Astrocyte (in vitro differentiated cells and primary cell): Measurements from ENCODE around the gene UPK2. TPM values are rescaled to one million over a fixed set of nuclear protein-coding genes. Genes with fewer than 3 reads are reported as not detected.

Source experiments
- DNase-seq: peaks from one replicate; pipeline ENCODE4 v3.0.0-alpha.2; 2010; ENCODE audit warnings: low read depth
- FAIRE-seq: peaks from 2 replicates; lab custom pipeline; 2011; peaks lifted over from hg19 to GRCh38; lab: Jason Lieb, UNC
- H2AFZ ChIP-seq: 2 replicates; pipeline ENCODE4 v1.6.0; 2012; ENCODE audit warnings: low read depth, low read length, inconsistent platforms
- H3K27ac ChIP-seq: 2 replicates; pipeline ENCODE4 v1.5.1; 2011; ENCODE audit warnings: low read depth, low read length, inconsistent platforms
- H3K27me3 ChIP-seq: 2 replicates; pipeline ENCODE4 v1.6.0; 2011; ENCODE audit warnings: low read length, inconsistent platforms; ENCODE audit not compliant: insufficient read depth
- H3K36me3 ChIP-seq: 2 replicates; pipeline ENCODE4 v1.5.1; 2011; ENCODE audit warnings: low read length, inconsistent platforms; ENCODE audit not compliant: insufficient read depth
- H3K4me1 ChIP-seq: 2 replicates; pipeline ENCODE4 v1.5.1; 2011; ENCODE audit warnings: low read length, inconsistent platforms; ENCODE audit not compliant: insufficient read depth
- H3K4me2 ChIP-seq: 2 replicates; pipeline ENCODE4 v1.6.0; 2012; ENCODE audit warnings: low read length, inconsistent platforms
- H3K4me3 ChIP-seq: 2 replicates; pipeline ENCODE4 v1.5.1; 2011; ENCODE audit warnings: low read depth, mild to moderate bottlenecking, low read length, inconsistent platforms; ENCODE audit not compliant: insufficient read depth
- H3K79me2 ChIP-seq: 2 replicates; pipeline ENCODE4 v1.6.0; 2012; ENCODE audit warnings: mild to moderate bottlenecking, low read length, inconsistent platforms; ENCODE audit not compliant: insufficient read depth
- H3K9ac ChIP-seq: 2 replicates; pipeline ENCODE4 v1.6.0; 2012; ENCODE audit warnings: mild to moderate bottlenecking, low read length, inconsistent platforms
- H3K9me3 ChIP-seq: 2 replicates; pipeline ENCODE4 v1.5.1; 2012; ENCODE audit warnings: low read depth, mild to moderate bottlenecking, low read length, inconsistent platforms; ENCODE audit not compliant: insufficient read depth
- H4K20me1 ChIP-seq: 2 replicates; pipeline ENCODE4 v1.6.0; 2012; ENCODE audit warnings: low read length, inconsistent platforms; ENCODE audit not compliant: insufficient read depth
- H3K27ac Mint-ChIP-seq: one replicate; pipeline ENCODE4 v1.8.0; 2021; ENCODE audit warnings: mild to moderate bottlenecking, mixed read lengths; ENCODE audit not compliant: unreplicated experiment
- H3K27me3 Mint-ChIP-seq: one replicate; pipeline ENCODE4 v1.8.0; 2021; ENCODE audit warnings: low read depth, mixed read lengths; ENCODE audit not compliant: unreplicated experiment
- H3K36me3 Mint-ChIP-seq: one replicate; pipeline ENCODE4 v1.8.0; 2021; ENCODE audit warnings: low read depth, mixed read lengths; ENCODE audit not compliant: unreplicated experiment
- H3K4me1 Mint-ChIP-seq: one replicate; pipeline ENCODE4 v1.8.0; 2021; ENCODE audit warnings: low read depth, mixed read lengths; ENCODE audit not compliant: unreplicated experiment
- H3K4me3 Mint-ChIP-seq: one replicate; pipeline ENCODE4 v1.8.0; 2021; ENCODE audit warnings: mild to moderate bottlenecking, moderate library complexity, mixed read lengths; ENCODE audit not compliant: unreplicated experiment
- H3K9me3 Mint-ChIP-seq: one replicate; pipeline ENCODE4 v1.8.0; 2021; ENCODE audit warnings: mild to moderate bottlenecking, mixed read lengths; ENCODE audit not compliant: unreplicated experiment
- EZH2 ChIP-seq: IDR thresholded peaks from 2 replicates; pipeline ENCODE4 v1.6.1; 2012; ENCODE audit warnings: mild to moderate bottlenecking, low read length, inconsistent platforms; ENCODE audit not compliant: insufficient read depth
- total RNA-seq: library from RNA; stranded (reverse); gene quantifications from 2 replicates; pipeline ENCODE4 v1.2.1, GENCODE V29; 2021
- TF ChIP-seq, protein P1 (sequence below): IDR thresholded peaks from 2 replicates; pipeline ENCODE4 v1.5.1; 2011; ENCODE audit warnings: low read depth, mild to moderate bottlenecking, inconsistent platforms, low read length, moderate library complexity; ENCODE audit not compliant: insufficient read depth

The UPK2 gene
- total RNA-seq, 1 donor from 2014 or later: not detected

DNA sequence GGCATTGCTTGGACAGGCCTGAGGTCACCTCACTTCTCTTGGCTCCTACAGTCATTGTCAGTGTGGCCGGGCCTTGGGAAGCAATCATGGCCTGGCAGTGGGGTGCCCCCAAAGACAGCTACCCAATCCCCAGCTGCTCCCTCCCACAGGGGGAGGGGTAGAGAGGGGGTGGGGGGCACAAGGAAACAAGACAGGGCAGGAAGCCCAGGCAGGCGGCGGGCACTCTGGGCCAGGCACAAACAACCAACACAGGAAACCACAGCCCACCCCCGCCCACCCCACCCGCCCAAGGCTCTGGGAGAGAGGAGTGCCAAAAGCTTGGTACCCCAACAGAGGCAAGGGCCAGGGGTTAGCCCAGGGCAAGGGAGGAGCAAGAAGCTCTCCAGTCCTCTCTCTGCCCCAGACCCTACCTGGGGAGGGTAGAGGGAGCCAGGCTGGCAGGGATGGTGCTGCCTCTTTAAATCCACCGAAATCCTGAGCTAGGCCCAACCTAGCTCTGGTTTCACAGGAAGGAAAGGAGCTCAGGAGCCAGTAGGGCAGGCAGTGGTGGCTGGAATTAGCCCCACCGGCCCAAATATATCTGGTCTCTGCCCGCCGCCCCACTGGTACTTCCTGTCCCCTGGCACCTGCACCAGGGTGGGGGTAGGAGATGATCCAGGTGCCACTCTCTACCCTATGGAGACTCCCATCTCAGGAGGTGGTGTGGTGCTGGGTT, 42.5 kb upstream of the UPK2 start:
- H4K20me1 ChIP-seq: peaks cover 19% of the 10 kb centered on the region
- FAIRE-seq (no peak), DNase-seq (no peak)
- Mint-ChIP-seq H3K4me1 (peaks cover 69% of the 10 kb centered on the region), H3K9me3 (no peaks in the 10 kb centered on the region), H3K36me3 (peaks cover 1% of the 10 kb centered on the region), H3K27ac (no peak overlapping the region), H3K27me3 (no peaks in the 10 kb centered on the region), H3K4me3 (no peak overlapping the region)
- peaks cover 86% of the 10 kb centered on the region for H3K79me2 ChIP-seq
- no peaks in the 10 kb centered on the region for H3K36me3 ChIP-seq
- H3K27ac ChIP-seq: peak overlapping the region; percentile 98
- no peaks in the 10 kb centered on the region for H3K27me3 ChIP-seq
- no peak for TF ChIP-seq EZH2
- TF ChIP-seq, protein P1, sequence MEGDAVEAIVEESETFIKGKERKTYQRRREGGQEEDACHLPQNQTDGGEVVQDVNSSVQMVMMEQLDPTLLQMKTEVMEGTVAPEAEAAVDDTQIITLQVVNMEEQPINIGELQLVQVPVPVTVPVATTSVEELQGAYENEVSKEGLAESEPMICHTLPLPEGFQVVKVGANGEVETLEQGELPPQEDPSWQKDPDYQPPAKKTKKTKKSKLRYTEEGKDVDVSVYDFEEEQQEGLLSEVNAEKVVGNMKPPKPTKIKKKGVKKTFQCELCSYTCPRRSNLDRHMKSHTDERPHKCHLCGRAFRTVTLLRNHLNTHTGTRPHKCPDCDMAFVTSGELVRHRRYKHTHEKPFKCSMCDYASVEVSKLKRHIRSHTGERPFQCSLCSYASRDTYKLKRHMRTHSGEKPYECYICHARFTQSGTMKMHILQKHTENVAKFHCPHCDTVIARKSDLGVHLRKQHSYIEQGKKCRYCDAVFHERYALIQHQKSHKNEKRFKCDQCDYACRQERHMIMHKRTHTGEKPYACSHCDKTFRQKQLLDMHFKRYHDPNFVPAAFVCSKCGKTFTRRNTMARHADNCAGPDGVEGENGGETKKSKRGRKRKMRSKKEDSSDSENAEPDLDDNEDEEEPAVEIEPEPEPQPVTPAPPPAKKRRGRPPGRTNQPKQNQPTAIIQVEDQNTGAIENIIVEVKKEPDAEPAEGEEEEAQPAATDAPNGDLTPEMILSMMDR: no peak
- H3K4me2 ChIP-seq: peak overlapping the region; percentile 81
- H3K4me3 ChIP-seq: no peak overlapping the region
- no peaks in the 10 kb centered on the region for H3K9me3 ChIP-seq
- peaks cover 95% of the 10 kb centered on the region for H3K4me1 ChIP-seq
- peak overlapping the region; percentile 86 for H3K9ac ChIP-seq
- no peak overlapping the region for H2AFZ ChIP-seq

DNA sequence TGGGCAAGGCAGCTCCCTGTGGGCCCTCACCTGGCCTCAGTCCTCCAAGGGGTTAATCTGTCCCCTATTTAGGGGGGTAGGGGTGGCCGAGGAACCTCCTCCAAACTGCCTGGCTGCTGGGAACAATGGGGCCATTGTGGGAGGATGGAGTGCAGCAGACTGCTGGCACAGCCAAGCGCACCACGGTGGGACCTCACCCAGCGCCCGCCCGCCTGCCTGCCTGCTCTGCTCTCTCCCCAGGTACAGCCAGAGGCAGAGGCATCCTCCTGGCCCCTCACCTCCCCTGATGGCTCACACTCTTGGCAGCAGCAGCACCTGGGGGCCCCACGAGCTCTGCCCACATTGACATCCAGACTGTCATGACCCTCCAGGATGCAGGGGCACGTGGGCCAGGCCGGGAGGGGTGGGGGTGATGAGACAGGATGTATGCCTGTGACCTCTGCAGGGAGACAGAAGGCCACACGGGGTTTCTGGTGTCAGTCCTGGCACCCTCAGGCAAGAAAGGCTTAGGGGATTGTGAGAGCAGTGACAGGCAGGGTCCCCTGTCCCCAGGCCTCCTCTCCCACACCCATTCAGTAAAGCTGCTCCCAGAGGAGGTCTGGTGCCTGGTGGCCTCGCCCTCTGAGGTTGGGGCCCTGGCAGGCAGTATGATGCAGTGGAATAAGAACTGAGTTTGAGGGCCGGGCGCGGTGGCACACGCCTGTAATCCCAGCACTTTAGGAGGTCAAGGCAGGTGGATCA, 41.8 kb upstream of the UPK2 start:
- H3K36me3 ChIP-seq: no peaks in the 10 kb centered on the region
- no peak for TF ChIP-seq EZH2
- TF ChIP-seq, protein P1: no peak
- H3K79me2 ChIP-seq: peaks cover 87% of the 10 kb centered on the region
- Mint-ChIP-seq H3K4me3 (peak overlapping the region; percentile 60), H3K4me1 (peaks cover 67% of the 10 kb centered on the region), H3K27ac (peak overlapping the region; percentile 87), H3K36me3 (peaks cover 1% of the 10 kb centered on the region), H3K27me3 (no peaks in the 10 kb centered on the region), H3K9me3 (no peaks in the 10 kb centered on the region)
- H3K9me3 ChIP-seq: no peaks in the 10 kb centered on the region
- no peak overlapping the region for H3K4me3 ChIP-seq
- H3K4me1 ChIP-seq: peaks cover 93% of the 10 kb centered on the region
- H2AFZ ChIP-seq: no peak overlapping the region
- DNase-seq (peak; percentile 17), FAIRE-seq (no peak)
- peak overlapping the region; percentile 46 for H3K4me2 ChIP-seq
- H3K9ac ChIP-seq: peak overlapping the region; percentile 49
- peak overlapping the region; percentile 55 for H3K27ac ChIP-seq
- H3K27me3 ChIP-seq: no peaks in the 10 kb centered on the region
- H4K20me1 ChIP-seq: peaks cover 13% of the 10 kb centered on the region
